ENCODE data around the gene CAMTA2.

- TF ChIP-seq CTCF (IDR thresholded peaks at IDR 0.05) (no peak), POLR2A (IDR thresholded peaks at IDR 0.05) (no peak)
Measured at GRCh38 chr17:5033352-5034015, 46.0 kb upstream of the CAMTA2 start.

All from tibial nerve (tissue), 3 donors.